ENCODE results near the gene USP21. TPM values are rescaled to one million over a fixed set of nuclear protein-coding genes. Genes with fewer than 3 reads are reported as not detected.
A peak's percentile ranks its signal among the peaks of the same experiment; 100 is the strongest.

USP21 gene
- total RNA-seq, 1 experiment from 2014 or later, result 40.9 TPM

DNA sequence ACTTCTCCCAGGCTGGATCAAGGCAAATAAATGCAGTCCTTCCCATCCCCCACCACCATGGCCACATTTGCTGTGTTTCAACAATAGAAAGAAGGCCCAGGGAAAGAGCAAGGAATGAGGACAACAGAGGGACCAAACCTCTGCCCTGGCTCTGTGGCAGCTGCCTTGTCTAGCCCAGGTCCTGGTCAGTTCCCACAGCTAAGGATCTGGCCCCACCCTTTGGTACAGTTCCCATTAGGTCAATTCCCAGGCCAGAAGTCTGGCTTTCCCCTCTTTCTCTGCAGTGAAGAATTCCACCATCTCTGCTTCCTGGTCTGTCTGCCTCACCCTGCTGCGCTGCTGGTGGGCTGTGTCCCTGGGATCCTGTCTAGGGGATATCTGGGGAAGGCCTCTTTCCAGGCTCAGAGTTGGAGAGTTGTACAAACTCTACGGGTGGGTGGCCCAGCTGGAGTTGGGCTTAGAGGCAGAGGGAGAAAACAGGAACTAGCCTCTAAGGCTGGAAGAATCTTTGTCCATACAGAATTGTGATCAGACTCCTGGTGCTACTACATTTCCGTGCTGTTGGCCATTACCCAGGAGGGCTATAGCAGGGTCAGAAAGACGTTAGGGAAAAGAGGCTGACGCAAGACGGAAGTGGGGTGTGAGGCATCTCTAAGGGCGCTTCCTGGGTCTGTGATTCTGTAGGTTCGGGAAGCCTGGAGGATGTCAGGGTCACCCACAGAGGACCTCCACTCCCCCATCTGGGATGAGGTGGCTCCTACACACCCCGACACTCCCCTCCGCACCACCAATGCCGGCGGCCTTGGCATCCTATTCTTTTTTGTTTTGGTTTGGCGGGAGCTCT is 41.9 kb downstream of the USP21 start:
- H3K4me3 Mint-ChIP-seq (ENCODE audit: low read depth, unreplicated experiment), result peak overlapping the region; percentile 78
- intact Hi-C loops (cut with micrococcal nuclease; ENCODE audit: unreplicated experiment), result loop anchor here (10.0 kb wide), 1 partner anchor 544 kb away; the partner anchor contains the start of gene DUSP12
- no peaks in the 10 kb centered on the region for H3K9me3 Mint-ChIP-seq (ENCODE audit: low read depth, unreplicated experiment)
- no peak for DNase-seq
- peaks cover 16% of the 10 kb centered on the region for H3K36me3 Mint-ChIP-seq (ENCODE audit: insufficient read depth, unreplicated experiment)
- H3K27ac Mint-ChIP-seq (ENCODE audit: unreplicated experiment), result peak overlapping the region; percentile 71
- TF ChIP-seq, protein P1, sequence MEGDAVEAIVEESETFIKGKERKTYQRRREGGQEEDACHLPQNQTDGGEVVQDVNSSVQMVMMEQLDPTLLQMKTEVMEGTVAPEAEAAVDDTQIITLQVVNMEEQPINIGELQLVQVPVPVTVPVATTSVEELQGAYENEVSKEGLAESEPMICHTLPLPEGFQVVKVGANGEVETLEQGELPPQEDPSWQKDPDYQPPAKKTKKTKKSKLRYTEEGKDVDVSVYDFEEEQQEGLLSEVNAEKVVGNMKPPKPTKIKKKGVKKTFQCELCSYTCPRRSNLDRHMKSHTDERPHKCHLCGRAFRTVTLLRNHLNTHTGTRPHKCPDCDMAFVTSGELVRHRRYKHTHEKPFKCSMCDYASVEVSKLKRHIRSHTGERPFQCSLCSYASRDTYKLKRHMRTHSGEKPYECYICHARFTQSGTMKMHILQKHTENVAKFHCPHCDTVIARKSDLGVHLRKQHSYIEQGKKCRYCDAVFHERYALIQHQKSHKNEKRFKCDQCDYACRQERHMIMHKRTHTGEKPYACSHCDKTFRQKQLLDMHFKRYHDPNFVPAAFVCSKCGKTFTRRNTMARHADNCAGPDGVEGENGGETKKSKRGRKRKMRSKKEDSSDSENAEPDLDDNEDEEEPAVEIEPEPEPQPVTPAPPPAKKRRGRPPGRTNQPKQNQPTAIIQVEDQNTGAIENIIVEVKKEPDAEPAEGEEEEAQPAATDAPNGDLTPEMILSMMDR (IDR thresholded peaks at IDR 0.05; ENCODE audit: unreplicated experiment), result no peak
- BruUV-seq (replicated peaks), result no TSS peak
- peaks cover 25% of the 10 kb centered on the region for H3K27me3 Mint-ChIP-seq (ENCODE audit: unreplicated experiment)
- peaks cover 48% of the 10 kb centered on the region for H3K4me1 Mint-ChIP-seq (ENCODE audit: low read depth, unreplicated experiment)
- CTCF ChIA-PET, result interaction anchor here (0.5 to 2.2 kb wide), 5 partner anchors 25 to 171 kb away, joined by 3 to 22 read pairs (median 4); partner anchors contain the start of genes PCP4L1 and TOMM40L

DNA sequence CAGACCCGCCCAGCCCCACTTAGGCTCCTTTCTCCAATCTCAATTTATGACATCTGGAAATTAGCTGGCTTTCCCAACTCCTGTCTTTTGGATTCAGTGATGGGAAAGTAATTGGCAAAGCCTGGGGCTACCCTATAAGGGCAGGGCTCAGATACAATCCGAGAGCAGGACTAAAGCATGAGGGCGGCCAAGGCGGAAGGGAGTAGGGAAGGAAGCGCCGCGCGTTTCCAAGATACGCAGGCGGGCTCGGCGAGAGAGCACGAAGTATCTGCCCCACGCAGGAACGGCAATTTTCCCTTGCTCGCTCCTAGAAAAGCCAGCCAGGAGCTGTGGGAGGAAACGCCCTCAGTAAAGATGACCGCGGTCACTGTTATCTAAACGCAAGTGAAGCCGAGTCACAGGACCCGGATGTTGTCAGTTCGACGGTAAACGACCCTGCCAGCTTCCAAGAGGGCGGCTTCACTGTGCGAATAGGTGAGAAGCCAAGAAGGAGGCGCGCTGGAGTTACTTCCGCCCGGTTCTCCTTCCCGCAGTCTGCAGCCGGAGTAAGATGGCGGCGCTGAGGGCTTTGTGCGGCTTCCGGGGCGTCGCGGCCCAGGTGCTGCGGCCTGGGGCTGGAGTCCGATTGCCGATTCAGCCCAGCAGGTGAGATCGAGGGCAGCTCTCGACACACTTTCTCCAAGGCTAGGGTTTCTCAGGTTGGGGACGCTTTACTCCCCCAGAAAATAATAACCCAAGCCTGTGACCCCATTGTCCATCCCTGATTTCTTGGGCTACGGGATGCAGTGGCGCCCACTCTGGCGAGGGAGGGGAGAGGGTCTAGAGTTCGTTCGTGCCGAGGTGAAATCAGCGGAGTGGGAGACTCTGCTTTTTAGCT is 42.8 kb downstream of the USP21 start, which contains the start of gene NDUFS2:
Gene NDUFS2 (plus strand): TSS at position 532 of the 877 bp plus-strand sequence. CDS start 19 bp downstream, at position 551.
- peaks cover 20% of the 10 kb centered on the region for H3K36me3 Mint-ChIP-seq (ENCODE audit: insufficient read depth, unreplicated experiment)
- H3K27ac Mint-ChIP-seq (ENCODE audit: unreplicated experiment), result peak within 1 kb of the TSS; percentile 71
- H3K4me3 Mint-ChIP-seq (ENCODE audit: low read depth, unreplicated experiment), result peak within 1 kb of the TSS; percentile 78
- intact Hi-C loops (cut with micrococcal nuclease; ENCODE audit: unreplicated experiment), result loop anchor here (10.0 kb wide), 1 partner anchor 543 kb away; the partner anchor contains the start of gene DUSP12
- H3K9me3 Mint-ChIP-seq (ENCODE audit: low read depth, unreplicated experiment), result no peaks in the 10 kb centered on the region
- TSS peak; percentile 96 for BruUV-seq (replicated peaks)
- TF ChIP-seq, protein P1 (IDR thresholded peaks at IDR 0.05; ENCODE audit: unreplicated experiment), result peak; percentile 34
- peaks cover 24% of the 10 kb centered on the region for H3K27me3 Mint-ChIP-seq (ENCODE audit: unreplicated experiment)
- CTCF ChIA-PET, result interaction anchor here (0.5 to 2.2 kb wide), 8 partner anchors 15 to 1259 kb away, joined by 3 to 22 read pairs (median 6); partner anchors contain the start of genes DEDD, PCP4L1 and TOMM40L
- DNase-seq, result peak; percentile 96
- H3K4me1 Mint-ChIP-seq (ENCODE audit: low read depth, unreplicated experiment), result peaks cover 48% of the 10 kb centered on the region

DNA sequence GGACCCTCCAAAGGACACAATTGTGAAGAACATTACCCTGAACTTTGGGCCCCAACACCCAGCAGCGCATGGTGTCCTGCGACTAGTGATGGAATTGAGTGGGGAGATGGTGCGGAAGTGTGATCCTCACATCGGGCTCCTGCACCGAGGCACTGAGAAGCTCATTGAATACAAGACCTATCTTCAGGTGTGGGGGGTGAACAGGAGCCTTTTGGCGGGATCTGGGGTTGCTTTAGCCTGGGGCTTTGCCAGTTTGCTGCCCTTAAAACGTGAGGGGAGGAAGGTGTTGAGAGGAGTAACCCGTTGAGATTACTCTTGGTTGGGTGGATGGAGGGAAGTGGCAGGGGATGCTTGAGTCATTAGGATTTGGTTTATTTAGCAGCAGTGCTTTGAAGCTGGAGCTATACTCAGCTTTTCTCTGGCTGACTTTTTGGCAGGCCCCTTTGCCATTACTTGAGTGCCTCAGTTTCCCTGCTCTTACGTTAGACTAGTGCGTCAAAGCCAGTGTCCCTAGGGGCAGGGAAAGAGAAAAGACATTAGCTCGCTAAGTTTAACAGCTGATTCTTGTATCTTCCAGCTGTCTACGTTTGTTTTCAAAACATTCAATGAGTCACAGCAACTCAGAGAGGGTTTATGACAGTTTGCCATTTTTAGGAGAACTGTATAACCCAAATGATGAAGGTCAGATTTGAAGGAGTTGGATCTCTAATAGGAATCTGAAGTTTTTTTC is 47.3 kb downstream of the USP21 start:
- H3K9me3 Mint-ChIP-seq (ENCODE audit: low read depth, unreplicated experiment), result no peaks in the 10 kb centered on the region
- DNase-seq, result no peak
- no peaks in the 10 kb centered on the region for H3K27me3 Mint-ChIP-seq (ENCODE audit: unreplicated experiment)
- no peak overlapping the region for H3K4me3 Mint-ChIP-seq (ENCODE audit: low read depth, unreplicated experiment)
- intact Hi-C loops (cut with micrococcal nuclease; ENCODE audit: unreplicated experiment), result loop anchor here (5.0 to 10.0 kb wide), 2 partner anchors 176 to 538 kb away; partner anchors contain the start of gene DUSP12
- no TSS peak for BruUV-seq (replicated peaks)
- peaks cover 28% of the 10 kb centered on the region for H3K4me1 Mint-ChIP-seq (ENCODE audit: low read depth, unreplicated experiment)
- TF ChIP-seq, protein P1 (IDR thresholded peaks at IDR 0.05; ENCODE audit: unreplicated experiment), result no peak
- peaks cover 38% of the 10 kb centered on the region for H3K36me3 Mint-ChIP-seq (ENCODE audit: insufficient read depth, unreplicated experiment)
- CTCF ChIA-PET, result interaction anchor here (0.6 to 1.2 kb wide), 3 partner anchors 52 to 183 kb away, joined by 4 to 7 read pairs (median 5); partner anchors contain the start of gene PCP4L1
- H3K27ac Mint-ChIP-seq (ENCODE audit: unreplicated experiment), result no peak overlapping the region
